Keratinocyte (primary cell): ENCODE data around the gene PRKCG.

Source experiments
- CTCF ChIP-seq, 3 experiments: IDR thresholded peaks in 1 of 3; conservative IDR thresholded peaks in 1 of 3; optimal IDR thresholded peaks in 1 of 3; 2 replicates in 2 of 3; 3 replicates in 1 of 3; pipeline versions ENCODE3 to v1.5.1; 2011; ENCODE audit warnings: low read length in 3 of 3, mild to moderate bottlenecking in 3 of 3, moderate library complexity in 2 of 3, control low read depth in 1 of 3, inconsistent platforms in 1 of 3; ENCODE audit not compliant: insufficient read depth in 2 of 3; ENCODE audit errors: extremely low read depth in 1 of 3
- EZH2 ChIP-seq: IDR thresholded peaks from one replicate; pipeline ENCODE4 v1.6.1; 2012; ENCODE audit warnings: inconsistent platforms, mild to moderate bottlenecking, low read length, moderate library complexity

GRCh38 chr19:53944933-53945332 lies 62.9 kb downstream of the PRKCG start:
- TF ChIP-seq EZH2: no peak
- no peak for TF ChIP-seq CTCF (optimal IDR thresholded peaks at IDR 0.05 in 1 of 3, IDR thresholded peaks at IDR 0.05 in 1 of 3, conservative IDR thresholded peaks at IDR 0.05 in 1 of 3; ENCODE audit: extremely low read depth in 1 of 3, insufficient read depth in 2 of 3, low read length in 3 of 3)
